CD4-positive, alpha-beta T cell treated with Interleukin-6 at 100 ng/mL for 8 hours (primary cell): ENCODE data around the gene HPSE2.

Experiments
- DNase-seq: peaks from one replicate; pipeline ENCODE4 v3.0.0-alpha.2; 2020; ENCODE audit warnings: mixed read lengths, low spot score

HPSE2 gene

DNA sequence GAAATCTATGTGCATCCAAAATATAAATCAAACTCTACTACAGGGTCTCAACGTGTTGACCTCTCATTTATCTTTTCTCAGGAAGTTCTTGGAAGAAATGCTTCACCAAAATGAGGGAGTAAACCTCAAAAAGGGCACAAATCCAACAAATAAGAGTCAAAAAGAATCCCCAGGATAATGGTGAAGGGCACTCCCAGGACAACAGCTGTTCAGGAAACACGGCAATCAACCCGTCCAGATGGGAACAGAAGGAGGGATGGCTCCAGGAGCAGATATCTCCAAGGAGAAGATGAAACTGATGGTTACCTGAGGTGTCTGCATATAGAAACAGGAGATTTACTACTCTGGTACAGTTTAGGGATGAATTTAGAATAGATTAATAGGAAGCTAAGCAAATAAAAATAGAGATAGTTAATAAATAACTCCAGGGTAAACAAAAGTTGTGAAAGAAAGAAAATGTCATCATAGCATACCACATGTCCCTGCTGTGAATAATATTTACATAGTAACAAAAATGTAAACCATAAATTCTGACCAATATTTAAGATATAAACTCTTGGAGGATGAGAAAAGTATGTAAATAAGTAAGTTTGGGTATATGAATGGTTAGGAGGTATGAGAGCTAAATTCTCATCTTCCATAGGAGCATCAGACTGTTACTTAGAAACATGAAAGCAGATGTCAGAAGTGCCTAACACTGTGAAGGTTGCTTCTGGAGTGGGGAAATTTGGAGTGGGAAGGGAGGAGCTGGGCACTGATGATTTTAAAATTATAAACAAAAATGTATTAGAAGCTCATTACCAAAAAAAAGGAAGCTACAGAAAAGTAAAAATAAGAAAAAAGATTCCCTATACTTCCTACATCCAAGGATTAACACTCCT lies 551.4 kb downstream of the HPSE2 start:
- DNase-seq, result no peak

DNA sequence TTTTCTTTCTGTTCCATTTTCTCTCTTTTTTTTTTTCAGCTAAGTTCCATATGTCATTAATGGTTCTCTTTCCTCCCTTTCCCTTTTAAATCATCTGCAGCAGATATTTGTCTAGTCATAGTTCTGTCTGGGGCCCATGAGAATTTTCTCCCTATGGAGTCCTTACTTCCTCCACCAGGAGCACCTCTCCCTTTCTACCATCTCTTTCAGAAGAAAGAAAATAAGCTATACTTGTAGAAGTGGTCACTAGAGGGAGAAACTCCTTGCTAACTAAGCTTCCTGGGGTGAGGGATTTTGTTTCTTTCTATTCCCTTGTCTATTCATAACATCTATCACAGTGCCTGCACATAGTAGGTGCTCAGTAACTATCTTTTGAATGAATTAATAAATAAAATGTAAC lies 558.8 kb downstream of the HPSE2 start:
- DNase-seq, result no peak

DNA sequence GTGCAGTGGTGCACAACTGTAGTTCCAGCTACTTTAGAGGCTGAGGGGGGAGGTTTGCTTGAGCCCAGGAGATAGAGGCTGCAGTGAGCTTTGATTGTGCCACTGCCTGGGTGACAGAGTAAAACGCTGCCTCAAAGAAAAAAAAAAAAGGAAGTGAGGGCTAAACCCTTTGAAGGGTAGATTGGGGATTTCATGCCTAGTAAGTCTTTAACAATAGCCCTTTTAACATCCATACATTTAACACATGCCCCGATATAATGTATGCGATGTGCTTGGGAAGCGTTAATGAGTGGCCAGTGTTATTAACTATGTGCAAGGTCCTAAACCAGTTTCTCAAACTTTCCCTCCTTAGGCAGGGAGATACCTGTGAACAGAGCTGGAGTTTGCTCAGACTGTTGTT lies 559.8 kb downstream of the HPSE2 start:
- DNase-seq, result no peak

DNA sequence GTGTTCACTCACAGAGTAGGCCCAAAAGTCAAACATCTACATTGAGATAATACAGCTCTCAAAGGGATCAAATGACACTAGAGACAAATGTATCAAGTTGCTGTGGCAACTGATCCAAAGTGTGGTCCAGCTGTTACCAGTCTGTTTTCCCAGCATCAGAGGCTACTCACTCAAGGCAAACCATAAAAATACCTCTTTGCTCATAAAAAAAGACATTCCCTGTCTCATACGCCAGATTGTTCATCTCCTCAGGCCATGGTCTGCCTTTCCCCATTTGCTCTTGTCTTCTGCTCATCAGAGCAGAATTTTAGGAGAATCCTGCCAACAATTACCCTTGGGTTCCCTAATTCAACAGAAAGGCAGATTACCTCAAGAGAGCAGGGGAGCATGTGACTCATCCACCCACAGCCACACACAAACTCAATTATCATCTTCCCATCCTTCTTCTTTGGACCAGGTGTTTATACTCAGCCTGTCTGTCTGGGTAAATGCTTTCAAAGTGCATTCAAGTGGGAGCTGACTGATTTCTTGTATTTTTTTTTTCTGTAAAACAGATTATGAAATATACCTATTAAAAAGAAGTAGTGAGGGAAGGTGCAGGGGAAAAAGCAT lies 562.4 kb downstream of the HPSE2 start:
- DNase-seq, result no peak

DNA sequence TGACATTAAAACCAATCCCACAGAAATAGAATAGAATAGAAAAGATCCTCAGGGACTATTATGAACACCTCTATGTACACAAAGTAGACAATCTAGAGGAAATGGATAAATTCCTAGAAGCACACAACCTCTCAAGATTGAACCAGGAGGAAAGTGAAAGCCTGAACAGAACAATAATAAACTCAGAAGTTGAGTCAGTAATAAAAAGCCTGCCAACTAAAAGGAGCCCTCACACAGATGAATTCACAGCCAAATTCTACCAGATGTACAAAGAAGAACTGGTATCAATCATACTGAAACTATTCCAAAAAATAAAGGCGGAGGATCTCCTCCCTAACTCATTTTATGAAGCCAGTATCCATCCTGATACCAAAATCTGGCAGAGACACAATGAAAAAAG lies 568.6 kb downstream of the HPSE2 start:
- DNase-seq, result no peak

DNA sequence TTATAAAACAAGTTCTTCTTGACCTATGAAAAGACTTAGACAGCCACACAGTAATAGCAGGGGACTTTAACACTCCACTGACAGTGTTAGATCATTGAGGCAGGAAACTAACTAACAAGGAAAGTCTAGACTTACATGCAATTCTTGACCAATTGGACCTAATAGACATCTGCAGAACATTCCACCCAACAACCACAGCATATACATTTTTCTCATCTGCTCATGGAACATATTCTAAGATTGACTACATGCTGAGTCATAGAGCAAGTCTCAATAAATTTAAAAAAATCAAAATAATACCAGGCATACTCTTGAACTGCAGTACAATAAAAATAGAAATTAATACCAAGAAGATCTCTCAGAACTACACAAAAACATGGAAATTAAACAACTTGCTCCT lies 569.4 kb downstream of the HPSE2 start:
- DNase-seq, result no peak

DNA sequence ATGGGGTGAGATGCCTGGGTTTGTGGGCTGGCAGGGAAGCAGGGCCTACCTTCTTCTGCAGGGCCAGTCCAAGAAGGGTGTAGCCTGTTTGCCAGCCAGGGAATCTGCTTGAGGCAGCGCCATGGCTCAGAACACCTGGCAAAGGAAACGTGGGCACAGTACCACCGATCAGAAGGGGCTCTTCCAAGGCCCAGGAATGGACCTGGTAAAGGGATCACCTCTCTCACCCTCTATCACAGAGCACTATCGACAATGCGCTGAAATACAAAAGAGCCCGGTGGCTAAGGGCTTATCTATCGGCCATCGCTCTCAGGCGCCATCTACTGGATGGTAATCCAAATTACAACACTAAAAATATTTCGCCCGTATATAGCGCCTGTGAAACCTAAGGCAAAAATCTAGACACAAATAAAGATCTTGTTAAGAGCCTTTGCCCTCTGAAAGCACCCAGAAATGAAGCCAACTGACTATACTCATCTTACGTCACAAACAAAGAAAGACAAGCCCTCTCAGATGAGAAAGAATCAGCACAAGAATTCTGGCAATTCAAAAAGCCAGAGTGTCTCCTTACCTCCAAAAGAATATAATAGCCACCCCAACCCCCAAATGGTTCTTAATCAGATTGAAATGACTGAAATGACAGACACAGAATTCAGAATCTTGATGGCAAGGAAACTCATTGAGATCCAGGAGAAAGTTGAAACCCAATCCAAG lies 571.2 kb downstream of the HPSE2 start:
- peak; percentile 15 for DNase-seq

DNA sequence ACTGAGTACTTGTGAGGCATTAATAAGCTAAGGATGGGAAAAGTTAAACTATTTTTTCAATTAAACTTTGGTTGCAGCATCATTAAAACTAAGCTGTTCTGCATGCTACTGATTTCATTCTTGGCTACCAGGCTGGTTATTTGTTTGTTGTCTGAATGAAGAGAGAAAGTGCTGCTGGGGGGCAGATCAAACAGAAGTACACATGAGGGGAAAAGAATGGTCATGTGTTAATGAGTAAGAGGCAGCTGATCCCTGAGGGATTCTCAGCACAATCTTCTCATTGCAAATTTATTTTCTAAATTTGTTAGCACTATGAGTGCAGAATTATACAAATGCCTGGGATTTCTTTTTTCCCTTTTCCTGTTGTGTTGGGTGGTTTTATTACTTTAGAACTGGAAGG lies 575.7 kb downstream of the HPSE2 start:
- DNase-seq, result no peak

DNA sequence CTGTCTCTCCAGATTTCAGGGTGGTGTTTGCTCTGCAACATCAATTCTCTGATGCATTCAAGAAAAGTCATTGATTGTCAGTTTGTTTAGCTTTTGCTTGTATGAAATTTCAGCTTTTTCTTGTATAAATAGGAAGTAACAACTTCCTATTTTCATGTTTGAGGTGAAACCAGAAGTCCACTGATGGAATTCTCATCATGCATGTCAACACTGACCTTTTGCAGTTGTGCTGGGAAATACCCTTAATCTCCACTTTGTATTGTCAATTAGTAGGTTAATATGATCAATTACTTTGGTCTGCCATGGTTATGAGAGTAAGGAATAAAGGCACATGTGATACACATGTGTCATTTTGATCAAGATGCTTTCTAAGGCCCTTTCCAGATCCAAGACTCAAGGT lies 580.2 kb downstream of the HPSE2 start:
- no peak for DNase-seq

DNA sequence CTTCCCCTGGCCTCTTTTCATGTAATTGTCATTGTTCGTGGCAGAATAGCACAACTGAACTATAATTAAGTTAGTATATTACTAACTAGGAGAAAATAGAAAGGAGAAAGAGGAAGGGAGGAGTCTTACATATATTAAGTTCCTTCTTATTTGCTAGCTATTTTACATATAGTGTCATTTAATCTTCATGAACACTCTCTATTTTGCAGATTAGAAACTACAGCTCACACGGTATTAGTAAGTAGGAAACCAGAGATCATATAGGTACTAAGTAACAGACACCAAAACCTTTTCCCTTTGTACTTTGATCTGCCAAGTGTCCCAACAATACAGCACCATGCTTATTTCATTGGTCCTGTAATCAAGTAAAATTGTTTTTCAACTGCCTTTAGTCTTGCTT lies 586.5 kb downstream of the HPSE2 start:
- DNase-seq, result no peak

DNA sequence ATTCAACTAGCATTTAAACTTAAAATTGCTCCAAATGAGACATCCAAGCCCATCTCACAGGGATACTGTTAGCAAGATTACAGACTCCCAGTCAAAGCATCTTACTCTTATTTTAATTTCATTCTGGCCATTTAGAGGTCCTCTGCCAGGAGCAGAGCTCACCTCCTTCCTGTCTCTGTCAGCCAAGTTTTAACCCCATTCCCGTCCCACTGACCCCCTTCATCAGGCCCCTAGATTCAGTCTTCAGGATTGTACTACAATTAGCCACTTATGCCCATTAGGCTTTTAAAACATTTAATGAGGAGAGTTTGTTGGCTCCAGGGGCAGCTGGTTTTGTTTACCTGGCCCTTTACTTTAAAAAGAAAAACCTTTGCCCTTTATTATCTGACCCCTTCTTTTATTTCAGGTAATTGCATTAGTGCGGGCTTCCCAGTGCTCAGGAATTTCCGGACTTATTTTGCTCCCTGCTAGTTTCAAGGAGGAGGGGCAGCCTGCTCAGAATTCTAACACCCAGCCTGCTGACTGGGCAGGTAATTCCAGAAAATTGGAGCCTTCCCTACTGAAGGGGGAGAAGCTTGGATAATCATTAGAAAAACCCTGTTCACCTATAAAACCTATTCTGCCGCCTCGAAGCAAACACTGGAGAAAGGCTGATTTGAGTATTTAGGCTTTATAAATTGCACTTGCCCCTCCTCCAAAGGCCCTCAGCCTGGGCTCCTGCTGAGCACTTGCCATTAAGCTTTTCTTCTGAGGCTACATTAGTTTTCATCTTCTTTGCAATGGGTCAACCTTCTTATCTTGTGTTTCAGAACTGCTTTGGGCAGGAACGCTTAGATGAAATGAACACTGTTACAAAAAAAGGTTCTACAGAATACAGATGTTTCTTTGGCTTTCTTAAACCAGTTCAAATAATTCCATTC lies 588.4 kb downstream of the HPSE2 start:
- no peak for DNase-seq

DNA sequence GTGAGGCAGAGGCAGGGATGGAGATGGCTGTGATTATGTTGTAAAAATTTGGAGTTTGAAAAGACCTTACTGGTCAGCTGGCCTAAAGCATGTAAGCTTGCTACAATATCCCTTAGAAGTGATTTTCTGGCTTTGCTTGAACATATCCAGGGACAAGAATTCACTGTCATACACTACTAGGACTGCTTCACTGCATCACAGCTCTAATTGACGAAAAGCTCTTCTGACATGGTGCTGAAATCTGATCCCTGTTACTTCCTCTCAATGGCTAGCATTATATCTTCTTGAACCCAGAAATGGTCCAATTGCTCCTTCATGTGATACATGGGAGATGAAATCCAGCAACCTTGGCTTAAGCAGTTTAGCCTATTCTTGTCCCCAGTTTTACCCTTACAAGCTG lies 591.2 kb downstream of the HPSE2 start:
- DNase-seq, result no peak

DNA sequence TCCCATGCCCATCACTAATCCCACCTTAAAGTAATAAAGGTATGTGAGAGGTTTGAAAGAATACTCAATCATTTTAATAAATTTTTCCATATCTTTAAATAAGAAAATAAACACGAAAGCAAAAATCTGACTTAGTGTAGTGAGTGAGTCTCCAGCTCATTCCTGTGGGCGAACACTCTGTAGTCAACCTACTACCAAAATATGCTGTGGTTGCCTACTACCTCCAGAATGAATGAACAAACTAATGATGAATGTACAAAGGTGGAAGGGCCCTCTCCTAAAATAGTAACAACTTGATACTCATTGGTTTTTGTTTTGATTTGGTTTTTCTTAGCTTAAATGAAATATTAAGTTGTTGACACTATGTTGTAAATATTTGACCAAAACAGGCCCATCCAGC lies 593.4 kb downstream of the HPSE2 start:
- DNase-seq, result no peak

DNA sequence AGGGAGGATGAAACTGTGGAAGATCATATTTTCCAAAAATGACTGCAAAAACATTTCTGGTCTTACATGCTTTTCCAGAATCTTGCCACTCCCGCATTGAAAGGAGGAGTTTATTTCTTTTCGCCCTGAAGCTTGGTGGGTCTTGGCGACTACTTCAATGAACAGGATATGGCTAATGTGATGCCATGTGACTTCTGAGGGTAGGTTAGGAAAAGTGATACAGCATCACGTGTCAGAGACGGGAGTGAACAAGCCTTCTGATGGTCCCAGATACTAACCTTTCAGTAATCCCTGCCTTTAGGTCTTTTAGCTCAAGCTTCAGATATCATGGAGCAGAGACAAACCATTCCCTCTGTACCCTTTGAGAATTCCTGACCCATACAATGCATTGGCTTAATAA lies 596.7 kb downstream of the HPSE2 start:
- DNase-seq, result no peak

DNA sequence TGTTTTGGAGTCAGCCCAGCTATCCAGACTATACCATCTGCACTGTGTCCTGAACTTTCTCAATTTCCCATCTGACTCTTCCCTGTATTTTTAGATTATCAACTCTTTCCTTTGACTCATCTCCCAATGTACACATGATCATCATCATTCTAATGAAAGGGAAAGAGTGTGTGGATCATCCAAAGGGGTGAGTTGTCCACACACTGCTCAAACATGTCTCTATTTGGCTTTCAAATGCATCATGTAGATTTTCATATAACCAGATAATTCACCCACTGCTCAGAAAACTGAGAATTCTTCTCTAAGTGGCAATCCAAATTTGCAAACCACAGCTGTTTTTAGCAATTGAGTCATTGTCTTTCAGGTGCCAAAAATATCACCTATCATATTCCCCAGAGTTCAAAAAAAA lies 598.7 kb downstream of the HPSE2 start:
- DNase-seq, result no peak

DNA sequence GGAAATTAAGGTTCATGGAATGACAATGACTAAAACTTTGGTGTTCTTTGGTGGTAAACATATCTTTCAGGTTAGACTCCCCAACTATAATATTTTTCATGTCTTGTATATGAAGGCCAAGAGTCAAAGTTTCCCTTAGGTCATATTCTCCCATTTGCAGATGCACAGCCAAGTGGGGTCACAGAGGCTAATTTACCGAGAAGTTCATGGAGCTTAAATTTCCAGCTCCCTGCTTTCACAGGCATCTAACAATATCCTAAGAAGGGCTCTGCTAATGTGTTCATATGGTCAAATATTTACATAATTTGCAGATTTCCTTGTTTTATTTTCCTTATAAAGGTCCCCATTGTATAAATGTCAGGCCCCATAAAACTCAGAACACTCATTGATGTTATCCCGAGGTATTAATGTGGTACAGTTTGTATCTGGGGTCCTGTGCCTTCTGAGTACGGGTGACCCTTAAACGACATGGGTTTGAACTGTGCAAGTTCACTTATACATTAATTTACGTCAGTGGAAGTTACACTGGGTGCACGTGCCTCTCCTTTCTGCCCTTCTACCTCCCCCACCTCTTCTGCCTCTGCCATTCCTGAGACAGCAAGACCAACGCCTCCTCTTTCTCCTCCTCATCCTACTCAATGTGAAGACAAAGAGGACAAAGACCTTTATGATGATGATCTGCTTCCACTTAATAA lies 603.0 kb downstream of the HPSE2 start:
- no peak for DNase-seq

DNA sequence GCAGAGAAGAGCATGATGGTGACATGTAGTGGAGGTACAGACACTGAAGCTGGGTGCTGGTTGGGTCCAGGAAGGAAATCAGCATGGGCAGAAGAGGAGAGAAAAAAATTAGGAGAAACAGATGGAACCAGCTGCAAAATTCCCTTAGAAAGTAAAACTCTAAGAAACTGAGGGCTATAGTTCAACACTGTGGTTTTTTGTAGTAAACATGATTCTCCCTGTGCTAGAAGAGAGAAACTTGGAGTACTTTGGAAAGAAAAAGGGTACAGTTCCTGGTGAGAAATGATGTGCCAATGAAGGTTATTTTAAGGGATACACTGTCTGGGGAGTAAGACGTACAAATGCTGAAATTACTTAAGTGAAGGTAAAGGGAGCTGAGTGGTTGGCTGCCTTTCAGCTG lies 607.4 kb downstream of the HPSE2 start:
- no peak for DNase-seq

DNA sequence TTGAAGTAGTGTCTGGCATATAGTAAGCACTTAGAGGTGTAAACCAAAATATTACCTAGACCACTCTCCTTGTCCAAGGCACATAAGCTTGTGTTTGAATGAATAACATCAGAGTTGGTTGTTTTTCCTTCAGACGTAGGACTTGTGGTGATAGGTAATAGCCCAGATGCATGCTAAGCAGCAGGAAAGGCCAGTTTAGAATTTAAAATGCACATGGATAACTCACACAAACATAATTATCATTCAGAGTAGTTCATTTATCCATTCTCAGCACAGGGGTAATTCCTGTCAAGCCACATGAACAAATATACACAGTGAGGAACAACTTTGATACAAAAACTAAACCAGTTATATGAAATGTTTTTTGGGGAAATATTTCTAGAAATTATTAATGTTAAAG lies 607.9 kb downstream of the HPSE2 start:
- no peak for DNase-seq

DNA sequence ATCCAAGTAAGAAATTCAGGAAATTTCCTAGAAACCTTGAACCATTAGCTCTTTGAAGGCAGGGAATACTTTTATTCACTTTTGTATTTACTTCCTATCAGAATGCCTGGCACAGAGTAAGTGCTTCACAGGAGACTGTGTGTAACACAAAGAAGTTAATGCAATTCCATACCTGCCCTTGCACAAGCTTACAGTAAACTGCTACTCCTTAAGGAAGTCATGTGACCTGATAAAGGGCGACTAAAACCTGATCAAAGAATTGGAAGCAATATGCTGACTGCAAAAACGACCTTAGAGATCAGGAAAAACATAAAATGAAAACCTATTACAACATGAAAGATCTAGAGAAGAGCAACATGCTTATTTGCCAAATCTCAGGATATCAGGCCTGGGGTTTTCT lies 610.7 kb downstream of the HPSE2 start:
- no peak for DNase-seq

DNA sequence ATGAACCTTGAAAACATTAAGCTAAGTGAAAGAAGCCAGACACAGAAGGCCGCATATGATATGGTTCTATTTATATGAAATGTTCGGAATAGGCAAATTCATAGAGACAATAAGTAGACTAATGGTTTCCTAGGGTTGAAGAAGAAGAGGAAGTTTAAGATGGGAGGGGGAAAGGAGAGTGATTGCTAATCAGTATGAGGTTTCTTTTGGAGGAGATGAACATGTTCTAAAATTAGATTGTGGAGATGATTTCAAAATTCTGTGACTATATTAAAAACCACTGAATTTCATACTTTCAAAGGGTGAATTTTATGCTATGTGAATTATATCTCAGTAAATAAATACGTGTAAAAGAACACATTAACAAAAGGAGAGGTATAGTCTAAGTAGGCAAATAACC lies 612.5 kb downstream of the HPSE2 start:
- no peak for DNase-seq

DNA sequence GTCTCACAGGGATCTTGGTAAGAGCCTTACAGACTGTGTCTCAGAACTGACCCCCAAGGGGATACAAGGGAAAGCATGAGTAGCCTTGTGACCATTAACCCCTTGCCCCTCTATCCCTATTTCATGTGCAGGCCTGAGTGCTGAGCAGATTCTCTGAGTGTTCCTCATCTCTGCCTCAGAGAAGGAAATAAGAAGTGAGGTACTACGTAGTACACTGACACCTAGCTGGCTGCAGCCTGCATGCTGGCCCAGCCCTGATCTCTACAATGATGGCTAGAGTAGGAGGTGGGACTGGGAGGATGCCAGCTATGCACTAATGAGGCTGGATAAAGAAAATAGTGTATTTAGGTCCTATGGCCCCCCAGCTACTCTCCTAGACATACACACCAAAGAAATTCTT lies 614.0 kb downstream of the HPSE2 start:
- no peak for DNase-seq

DNA sequence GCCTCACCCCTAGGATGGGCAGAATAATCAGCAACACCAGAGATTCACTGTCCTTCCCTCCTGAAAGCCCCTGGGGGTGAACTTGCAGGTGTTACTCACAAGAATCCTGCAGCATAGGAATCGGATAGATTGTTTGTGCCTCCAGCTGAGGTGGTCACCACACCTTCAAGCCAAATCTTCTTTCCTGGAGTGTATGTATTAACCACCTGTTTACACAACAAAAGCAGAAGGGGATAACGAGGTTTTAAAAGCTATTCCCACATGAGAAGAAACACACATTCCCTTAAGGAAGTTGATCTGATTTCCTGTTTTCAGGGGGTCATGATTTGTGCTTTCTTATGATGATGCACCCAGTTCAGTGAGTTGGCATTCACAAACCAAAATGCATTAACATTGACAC lies 615.1 kb downstream of the HPSE2 start:
- no peak for DNase-seq
